Subcutaneous adipose tissue (tissue), 4 donors: ENCODE measurements around the gene CEP72. TPM values are rescaled to one million over a fixed set of nuclear protein-coding genes. Genes with fewer than 3 reads are reported as not detected.

Experiments used
- total RNA-seq, 4 donors: library from RNA; depleted of rRNA; stranded (reverse); fragments of >200 nt; gene quantifications; one replicate each; pipeline ENCODE4 v1.1.0, GENCODE V29; 2016
- TF ChIP-seq, protein P1 (sequence below): fragments of 450-650 bp; IDR thresholded peaks from one replicate; pipeline ENCODE4 v1.5.1; 2016; ENCODE audit warnings: low read depth, mild to moderate bottlenecking, control low read depth, antibody characterized with exemption, moderate library complexity

CEP72 gene
- total RNA-seq, 4 donors from 2014 or later, result 1.8 to 5.3 (median 2.9) TPM

DNA sequence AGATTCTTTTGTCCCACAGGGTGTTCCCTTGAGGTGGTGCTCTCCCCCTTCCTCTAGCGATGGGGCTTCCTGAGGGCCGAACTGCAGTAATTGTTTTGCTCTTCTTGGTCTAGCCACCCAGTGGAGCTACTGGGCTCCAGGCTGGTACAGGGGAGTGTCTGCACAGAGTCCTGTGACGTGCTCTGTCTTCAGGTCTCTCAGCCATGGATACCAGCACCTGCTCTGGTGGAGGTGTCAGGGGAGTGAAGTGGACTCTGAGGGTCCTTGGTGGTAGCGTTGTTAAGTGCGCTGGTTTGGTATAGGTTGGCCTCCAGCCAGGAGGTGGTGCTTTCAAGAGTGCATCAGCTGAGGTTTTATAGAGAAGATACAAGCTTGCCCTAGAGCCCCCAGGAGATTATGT, 20.4 kb upstream of the CEP72 start:
- TF ChIP-seq, protein P1, sequence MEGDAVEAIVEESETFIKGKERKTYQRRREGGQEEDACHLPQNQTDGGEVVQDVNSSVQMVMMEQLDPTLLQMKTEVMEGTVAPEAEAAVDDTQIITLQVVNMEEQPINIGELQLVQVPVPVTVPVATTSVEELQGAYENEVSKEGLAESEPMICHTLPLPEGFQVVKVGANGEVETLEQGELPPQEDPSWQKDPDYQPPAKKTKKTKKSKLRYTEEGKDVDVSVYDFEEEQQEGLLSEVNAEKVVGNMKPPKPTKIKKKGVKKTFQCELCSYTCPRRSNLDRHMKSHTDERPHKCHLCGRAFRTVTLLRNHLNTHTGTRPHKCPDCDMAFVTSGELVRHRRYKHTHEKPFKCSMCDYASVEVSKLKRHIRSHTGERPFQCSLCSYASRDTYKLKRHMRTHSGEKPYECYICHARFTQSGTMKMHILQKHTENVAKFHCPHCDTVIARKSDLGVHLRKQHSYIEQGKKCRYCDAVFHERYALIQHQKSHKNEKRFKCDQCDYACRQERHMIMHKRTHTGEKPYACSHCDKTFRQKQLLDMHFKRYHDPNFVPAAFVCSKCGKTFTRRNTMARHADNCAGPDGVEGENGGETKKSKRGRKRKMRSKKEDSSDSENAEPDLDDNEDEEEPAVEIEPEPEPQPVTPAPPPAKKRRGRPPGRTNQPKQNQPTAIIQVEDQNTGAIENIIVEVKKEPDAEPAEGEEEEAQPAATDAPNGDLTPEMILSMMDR, result no peak

- TF ChIP-seq, protein P1, result no peak
Measured at GRCh38 chr5:592158-592557, 20.0 kb upstream of the CEP72 start.

GRCh38 chr5:593511-593910, 18.6 kb upstream of the CEP72 start:
- TF ChIP-seq, protein P1, result no peak

GRCh38 chr5:594226-594860, 17.8 kb upstream of the CEP72 start:
- TF ChIP-seq, protein P1, result no peak

- TF ChIP-seq, protein P1, result no peak
Measured at GRCh38 chr5:595285-595875, 16.8 kb upstream of the CEP72 start.

- TF ChIP-seq, protein P1, result no peak
Measured at GRCh38 chr5:597871-598563, 14.1 kb upstream of the CEP72 start.

DNA sequence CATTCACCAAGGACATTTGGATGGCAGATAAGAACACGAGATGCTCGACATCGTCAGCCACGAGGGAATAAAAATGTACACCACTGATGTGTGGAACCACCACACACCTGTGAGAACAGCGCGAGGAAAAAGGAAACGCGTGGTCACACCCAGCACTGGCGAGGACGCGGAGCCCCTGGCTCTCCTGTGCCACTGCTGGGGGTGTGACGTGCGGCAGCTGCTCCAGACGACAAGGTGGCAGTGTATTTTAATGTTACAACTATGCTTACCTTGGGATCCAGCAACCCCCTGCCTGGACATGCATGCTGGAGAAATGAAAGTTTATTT, 13.6 kb upstream of the CEP72 start:
- TF ChIP-seq, protein P1, result no peak
